Right kidney (tissue), 1 donor: ENCODE data around the gene NOSTRIN.
"Not testable (repeated sequence)": the region's sequence is repeated elsewhere in the genome, so short reads cannot be mapped to it uniquely, and the experiment has no call there.

Experiments
- DNase-seq: peaks from one replicate; pipeline ENCODE4 v3.0.0-alpha.2; 2016

Gene NOSTRIN

DNA sequence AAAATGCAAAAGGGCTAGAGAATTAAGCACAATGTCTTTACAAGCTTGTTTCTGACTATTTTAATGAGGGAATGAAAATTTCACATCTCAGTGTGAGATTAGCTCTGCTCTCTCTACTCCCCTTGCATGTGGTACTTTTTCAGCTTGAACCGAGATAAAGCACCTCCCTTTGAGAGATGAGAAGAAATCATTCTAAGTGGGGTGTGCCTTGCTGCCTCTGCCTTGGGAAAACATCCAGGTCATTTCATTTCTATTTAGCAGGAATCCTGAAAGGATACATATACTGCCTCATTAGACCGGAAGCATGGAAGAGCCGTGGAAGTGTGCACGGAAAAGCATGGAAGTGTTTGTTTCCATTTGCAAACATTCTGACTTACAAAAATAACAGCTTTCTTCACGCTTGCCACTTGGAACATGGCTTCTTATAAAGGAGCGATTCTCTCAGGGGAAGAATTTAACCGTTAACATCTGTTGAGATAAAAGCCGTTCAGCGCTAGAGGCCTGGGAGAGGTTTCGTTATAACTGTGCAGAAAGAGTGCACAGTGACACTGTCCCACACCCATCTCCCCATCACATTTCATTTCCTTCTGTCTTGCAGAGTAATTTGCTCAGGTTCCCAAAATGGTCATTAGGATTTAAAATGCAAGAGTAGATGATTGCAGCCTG is 16.7 kb downstream of the NOSTRIN start:
- DNase-seq = no peak

DNA sequence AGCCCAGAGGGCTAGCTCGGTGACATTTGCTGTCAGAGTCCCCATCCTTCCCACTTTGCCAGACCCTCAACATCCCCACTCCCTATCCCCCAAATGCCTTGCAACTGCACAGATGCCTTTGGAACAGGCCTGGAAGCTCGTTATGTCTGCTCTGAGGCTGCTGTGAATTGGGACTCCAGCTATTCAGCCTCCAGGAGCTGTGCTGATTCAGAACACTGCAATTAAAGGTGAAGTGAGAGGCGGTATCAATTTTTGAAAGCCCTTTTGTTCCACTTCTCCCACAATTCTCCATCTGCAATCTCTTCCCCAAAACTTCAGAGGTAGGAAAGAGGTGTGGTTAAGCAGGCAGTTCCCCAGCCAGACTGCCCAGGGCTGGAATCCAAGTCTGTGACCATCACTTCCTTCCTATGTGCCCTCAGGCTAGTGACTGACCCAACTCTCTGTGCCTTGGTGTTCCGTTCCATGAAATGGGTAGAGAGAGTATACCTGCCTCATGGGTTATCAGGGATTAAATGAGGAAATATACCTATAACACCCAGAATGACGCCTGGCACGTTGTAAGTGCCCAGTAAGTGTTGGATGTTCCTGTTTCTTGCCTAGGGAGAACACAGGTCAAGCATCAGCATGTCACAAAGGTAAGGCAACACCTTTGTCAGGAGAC is 17.5 kb downstream of the NOSTRIN start:
- DNase-seq = no peak

DNA sequence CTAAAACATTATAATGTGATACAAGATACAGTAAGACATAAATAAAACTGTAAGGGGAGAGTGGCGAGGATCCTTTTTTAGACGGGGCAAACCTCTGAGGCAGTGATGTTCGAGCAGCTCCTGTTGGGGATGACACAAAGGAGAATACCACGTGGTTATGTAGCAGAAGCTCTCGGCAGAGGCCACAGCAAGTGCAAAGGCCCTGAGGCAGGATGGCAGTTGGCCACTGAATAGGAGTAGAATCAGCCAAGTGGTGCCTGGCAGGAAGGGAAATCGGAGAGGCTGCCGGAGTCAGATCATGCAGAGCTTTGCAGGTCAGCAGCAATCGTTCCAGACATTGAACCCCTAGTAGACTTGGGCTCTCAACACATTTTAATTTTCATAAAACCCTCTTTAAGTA is 19.1 kb downstream of the NOSTRIN start:
- DNase-seq = no peak

DNA sequence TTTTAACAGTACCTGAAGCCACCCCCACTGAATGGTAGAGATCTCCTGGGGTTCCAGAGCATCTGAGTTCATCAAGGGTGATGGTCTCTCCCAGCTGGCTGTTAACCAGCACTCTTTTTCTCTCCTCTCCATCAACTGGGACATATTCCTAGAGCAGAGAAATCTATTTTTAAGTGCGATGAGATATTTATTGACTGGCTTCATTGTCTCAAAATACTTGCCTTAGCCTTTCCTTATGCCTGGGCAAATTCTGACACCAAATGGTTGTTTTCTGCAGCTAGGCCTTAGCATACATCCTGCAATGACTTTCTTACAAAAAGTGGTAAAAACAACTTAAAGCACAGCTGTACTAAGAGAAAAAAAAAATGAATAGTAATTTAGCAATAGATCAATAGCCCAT is 19.6 kb downstream of the NOSTRIN start:
- DNase-seq = no peak

DNA sequence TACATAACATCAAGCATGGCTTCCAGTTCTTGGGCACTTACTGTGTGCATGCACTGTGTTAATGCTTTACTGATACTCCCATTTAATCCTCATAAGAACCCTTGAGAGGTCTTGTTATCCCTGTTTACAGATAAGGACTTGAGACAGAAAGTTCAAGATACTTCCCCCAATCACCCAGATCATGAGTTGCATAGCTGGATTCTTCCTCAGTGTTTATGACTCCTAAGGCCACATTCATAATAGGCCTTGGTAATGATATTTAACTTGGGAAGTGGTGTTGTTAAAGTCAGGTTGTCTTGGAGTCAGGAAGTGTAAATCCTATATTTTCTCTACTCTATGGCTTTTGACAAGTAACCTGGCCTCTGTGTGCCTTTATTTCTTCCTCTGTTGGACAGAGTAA is 22.7 kb downstream of the NOSTRIN start:
- DNase-seq = no peak

DNA sequence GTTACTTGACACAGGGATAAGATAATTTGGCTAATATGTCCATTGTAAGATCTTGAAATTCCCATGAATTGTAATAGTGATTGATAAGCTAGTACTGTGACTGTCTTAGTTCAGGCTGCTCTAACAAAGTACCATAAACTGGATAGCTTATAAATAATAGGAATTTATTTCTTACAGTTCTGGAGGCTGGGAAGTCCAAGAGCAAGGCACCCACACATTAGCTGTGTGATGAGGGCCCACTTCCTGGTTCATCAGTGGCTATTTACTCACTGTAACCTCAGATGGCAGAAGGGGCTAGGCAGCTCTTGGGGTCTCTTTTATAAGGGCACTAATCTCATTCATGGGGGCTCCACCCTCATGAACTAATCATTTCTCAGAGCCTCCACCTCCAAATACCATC is 28.5 kb downstream of the NOSTRIN start:
- DNase-seq = no peak

DNA sequence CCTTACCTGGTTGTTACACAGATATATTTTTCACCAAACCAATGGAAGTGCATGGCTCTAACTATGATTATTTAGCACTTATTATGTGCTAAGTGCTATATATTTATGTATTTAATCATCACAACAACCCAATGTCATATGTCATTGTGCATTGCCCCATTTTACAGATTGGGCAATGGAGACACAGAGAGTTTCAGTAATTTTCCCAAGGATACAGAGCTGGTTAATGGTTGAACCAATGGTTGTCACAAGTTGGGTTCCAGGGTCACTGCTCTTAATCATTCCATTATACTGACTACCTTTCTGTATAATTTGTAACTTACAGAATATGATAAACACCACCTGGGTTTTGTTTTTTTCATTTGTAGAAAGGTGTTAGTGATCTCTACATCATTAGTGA is 29.2 kb downstream of the NOSTRIN start:
- no peak for DNase-seq

DNA sequence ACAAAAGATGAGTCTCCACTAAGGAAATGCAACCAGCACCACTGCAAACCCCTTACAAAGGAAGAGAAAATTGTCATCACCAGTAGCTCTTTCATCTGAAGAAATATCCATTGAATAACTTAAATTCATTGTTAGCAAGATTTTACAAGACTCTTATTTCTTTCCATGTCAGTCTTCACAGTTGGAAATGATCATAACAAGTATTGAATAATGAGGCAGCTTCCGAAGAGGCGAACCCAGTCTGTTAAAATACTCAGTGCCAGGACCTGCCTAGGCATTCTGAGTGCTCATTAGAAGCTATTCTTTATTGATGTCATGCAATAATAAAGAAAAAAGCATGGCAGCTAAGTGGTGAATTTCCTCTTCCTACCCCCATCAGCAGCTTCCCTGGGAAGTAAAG is 33.5 kb downstream of the NOSTRIN start:
- no peak for DNase-seq

DNA sequence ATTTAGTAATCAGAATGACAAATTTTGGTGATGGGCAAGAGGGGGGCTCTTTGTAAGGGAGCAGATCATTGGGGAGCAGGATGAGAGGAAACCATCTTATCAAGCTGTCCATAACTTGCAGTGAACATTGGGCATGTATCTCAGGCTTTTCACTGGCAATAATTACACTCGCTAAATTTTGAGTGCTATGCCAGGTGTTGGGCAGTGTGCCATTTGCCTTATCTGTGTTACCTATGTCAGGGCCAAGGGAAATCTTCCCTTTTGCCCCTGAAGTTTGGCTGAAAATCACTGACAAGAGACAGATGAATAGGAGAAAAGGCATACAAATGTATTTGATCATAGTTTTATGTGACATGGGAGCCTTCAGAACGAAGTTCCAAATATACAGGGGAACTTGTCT is 39.0 kb downstream of the NOSTRIN start:
- no peak for DNase-seq

DNA sequence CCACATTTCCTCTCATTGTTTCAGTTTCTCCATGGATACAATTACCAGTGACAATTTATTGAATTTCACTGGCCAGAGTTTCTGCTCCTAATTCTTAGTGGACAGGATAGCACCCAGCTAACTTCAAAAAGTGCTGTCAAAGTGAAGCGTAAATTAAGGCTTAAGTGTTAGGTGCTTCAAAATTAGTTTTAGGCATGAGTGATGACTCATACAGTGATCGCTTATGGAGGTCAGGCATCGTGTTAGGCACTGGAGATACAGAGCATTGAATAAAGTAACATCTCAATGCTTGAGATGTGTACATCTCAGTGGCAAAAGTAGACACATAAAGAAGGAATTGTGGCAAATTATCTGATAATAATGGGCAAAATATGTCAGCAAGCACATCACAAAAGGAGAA is 40.8 kb downstream of the NOSTRIN start:
- DNase-seq = no peak

DNA sequence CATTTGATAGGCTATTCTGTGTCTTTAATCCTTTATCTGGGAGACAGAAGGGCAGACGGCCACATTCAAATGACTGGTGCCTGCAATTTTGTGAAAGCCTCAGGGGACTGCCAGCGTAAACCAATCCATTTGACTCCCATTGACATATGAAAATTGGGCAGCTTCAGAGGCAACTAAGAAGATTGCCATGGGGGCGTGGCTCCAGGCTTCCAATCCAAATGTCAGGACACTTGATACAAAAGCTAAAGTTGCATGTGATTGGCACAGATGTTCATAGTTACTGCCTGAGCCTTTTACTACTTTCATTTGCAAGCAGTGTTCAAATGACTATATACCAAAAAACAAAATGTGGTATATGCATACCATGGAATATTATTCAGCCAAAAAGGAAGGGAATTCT is 45.8 kb downstream of the NOSTRIN start:
- DNase-seq = no peak

DNA sequence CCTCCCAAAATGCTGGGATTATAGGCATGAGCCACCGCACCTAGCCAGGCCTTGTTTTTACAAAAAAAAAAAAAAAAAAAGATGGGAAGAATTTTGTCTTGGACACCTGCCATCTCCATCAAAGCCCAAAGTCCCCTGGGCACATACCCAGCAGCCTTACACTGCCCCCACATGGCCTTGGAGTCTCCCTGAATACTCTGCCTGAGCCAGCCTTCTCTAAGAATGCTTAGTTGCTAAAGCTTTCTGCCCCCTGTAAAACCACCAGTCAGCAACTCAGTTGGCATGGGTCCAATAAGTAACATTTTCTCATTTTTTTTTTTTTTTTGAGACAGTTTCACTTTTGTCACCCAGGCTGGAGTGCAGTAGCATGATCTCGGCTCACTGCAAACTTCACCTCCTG is 47.2 kb downstream of the NOSTRIN start:
- no peak for DNase-seq

DNA sequence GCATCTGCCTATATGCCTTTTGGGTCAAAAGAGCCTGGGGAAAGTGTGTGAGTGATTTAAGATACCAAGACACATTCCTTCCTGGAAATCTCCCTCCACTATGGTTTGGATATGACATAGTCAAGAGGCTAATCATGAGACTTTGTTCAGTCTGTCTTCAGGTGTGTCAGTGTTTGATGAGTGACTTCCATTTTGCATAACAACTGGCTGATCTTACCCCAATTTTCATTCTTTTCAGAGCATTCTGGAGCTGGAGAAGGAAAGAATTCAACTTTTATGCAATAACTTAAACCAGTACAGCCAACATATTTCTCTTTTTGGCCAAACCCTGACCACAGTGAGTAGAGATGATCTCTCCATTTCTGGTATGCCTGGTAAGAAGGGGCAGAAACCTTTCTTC is 48.4 kb downstream of the NOSTRIN start:
- no peak for DNase-seq

DNA sequence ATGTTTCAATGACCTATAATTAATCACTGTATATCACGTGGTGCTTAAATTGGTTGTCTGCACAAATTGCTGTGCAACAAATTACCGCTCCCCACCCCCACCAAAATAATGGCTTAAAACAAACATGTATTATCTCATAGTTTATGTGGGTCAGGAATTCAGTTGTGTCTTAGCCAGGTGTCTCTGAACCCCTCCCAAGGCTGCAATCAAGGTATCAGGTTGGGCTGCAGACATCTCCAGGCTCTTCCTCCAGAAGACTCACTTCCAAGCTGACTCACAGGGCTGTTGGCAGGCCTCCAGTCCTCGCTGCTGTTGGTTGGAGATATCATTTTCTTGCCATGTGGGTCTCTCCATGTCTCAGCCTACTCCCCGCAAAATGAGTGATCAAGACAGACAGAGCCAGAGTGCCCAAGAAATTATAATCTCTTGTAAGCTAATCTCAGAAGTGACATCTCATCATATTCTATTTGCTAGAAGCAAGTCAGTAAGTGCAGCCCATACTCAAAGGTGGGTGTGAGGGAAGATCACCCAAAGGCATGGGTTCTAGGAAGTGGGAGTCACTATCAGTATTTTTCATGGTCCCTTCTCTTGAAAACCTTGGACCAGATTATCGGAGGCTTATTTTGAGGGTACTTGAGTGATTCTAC is 49.4 kb downstream of the NOSTRIN start:
- DNase-seq = no peak

DNA sequence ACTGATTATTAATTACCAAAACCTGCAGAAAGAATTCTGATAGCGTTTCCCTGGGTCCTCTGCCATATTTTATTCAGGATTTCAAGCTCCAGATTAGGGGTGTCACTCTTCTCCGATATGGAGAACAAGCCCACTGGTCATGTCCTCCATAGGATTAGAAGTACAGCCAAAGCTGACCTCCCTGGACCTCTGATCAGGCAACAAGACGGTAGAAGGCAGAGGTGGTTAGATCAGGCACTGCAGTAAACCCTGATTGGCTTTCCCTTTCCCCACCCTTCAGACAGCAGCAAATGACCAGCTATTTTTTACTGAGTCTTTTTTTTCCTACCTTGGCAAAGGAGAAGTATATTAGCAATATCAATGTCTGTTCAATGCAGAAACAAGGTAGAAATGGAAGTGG is 50.0 kb downstream of the NOSTRIN start:
- no peak for DNase-seq

DNA sequence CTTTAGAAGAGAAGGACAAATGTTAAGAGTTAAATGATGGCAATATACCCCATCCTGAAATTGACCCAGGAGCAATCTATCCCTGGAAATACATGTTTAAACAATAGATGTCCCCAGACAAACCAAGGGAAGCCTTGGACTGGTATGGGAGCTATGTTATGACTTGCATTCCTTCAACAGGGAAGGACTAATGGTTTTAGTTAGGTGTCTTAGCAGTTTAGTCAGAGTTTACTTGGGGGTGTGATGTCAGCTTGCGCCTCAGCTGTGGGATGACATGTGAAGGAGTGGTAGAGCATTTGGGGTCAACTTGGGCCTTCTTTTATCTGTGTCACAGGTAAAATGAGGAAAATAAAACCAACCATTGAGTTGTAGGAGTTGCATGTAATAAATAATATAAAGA is 51.0 kb downstream of the NOSTRIN start:
- DNase-seq = no peak

DNA sequence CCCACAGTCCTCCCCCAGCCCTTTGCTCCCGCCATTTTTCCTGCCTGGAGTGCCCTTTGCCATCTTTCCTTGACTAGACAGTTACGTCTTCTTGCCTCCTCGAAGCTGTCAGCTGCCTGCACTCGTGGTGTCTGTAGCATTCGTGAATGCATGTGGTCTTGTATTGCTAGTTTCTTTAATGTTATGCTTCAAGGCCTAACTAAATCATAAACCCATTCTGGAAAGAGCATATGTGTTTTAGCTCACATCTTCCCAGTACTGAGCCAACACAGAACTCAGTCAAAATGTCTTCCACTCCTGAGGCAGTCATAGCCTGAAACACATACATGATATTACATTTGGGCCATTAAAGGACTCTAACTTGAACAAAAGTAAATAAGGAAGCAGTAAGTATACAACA is 52.2 kb downstream of the NOSTRIN start:
- no peak for DNase-seq

DNA sequence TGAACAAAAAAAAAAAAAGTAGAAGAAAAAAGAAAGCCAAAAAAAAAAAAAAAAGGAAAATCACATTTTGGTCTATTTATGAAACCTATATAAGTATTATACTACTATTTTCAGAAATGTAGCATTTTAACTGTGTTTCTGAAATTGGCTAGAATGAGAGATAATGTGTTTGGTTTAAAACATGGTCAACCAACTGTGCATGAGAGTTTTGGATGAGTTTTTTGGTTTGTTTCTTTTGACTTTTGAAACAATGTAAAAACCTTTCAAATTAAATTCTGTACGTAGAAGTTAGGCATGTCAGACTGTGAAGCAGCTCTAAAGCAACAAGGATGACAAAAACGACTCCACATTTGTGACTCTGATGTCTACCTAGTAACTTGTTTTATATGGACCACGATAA is 53.2 kb downstream of the NOSTRIN start:
- no peak for DNase-seq

DNA sequence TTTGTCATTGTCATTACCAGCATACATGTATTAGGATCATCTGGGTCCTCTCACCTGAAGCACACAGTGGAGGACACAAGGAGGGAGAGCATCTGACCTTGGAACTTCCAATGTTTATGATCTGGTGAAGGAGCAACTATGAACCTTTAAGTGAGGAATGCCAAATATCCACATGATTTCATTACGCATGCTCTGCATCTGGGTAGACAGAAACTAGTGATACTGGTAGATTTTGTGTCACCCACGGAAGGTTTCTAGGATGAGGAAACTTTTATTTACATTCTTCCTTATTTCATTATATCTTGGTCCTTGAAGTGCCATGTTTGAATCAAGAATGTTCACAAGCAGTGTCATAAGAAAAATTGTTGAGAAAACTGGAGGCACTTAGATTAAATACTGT is 55.7 kb downstream of the NOSTRIN start:
- DNase-seq = no peak

DNA sequence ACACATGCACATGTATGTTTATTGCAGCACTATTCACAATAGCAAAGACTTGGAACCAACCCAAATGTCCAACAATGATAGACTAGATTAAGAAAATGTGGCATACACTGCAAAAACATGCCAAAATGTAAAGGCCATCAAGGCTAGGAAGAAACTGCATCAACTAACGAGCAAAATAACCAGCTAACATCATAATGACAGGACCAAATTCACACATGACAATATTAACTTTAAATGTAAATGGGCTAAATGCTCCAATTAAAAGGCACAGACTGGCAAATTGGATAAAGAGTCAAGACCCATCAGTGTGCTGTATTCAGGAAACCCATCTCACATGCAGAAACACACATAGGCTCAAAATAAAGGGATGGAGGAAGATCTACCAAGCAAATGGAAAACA is 64.7 kb downstream of the NOSTRIN start:
- not testable (repeated sequence) for DNase-seq

DNA sequence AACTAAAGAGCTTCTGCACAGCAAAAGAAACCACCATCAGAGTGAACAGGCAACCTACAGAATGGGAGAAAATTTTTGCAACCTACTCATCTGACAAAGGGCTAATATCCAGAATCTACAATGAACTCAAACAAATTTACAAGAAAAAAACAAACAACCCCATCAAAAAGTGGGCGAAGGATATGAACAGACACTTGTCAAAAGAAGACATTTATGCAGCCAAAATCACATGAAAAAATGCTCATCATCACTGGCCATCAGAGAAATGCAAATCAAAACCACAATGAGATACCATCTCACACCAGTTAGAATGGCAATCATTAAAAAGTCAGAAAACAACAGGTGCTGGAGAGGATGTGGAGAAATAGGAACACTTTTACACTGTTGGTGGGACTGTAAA is 67.9 kb downstream of the NOSTRIN start:
- not testable (repeated sequence) for DNase-seq

DNA sequence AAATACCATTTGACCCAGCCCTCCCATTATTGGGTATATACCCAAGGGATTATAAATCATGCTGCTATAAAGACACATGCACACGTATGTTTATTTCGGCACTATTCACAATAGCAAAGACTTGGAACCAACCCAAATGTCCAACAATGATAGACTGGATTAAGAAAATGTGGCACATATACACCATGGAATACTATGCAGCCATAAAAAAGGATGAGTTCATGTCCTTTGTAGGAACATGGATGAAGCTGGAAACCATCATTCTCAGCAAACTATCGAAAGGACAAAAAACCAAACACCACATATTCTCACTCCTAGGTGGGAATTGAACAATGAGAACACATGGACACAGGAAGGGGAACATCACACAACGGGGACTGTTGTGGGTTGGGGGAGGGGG is 68.4 kb downstream of the NOSTRIN start:
- not testable (repeated sequence) for DNase-seq

DNA sequence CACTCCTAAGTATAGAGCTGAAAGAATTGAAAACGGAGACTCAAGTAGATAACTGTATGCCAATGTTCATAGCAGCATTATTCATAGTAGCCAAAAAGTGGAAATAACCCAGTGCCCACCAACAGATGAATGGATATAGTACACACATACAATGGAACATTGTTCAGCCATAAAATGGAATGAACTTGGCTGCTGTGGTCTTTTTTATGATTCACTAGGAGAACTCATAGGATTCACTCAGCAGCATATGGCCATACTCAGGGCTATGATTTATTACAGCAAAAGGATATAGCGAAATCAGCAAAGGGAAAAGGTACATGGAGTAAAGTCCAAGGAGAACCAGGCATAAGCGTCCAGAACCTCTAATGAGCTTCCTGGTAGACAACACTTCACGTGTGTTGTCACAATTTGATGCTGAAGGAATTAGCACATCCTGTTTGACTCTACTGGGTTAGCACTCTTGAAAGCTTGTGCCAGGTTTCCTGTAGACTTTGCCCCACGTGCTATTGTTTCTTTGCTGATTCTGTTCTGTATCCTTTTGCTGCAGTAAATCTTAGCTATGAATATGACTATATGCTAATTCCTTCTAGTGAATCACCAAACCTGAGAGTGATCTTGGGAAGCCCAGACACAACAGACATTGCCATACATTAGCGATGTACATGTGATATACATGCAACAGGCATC is 72.1 kb downstream of the NOSTRIN start:
- no peak for DNase-seq
